Stimulated activated CD8-positive, alpha-beta memory T cell treated with anti-CD3 and anti-CD28 coated beads, Interleukin-7, amount 100 ng/mL, for 1 hour (primary cell): ENCODE results near the gene SHB.

Experiments used
- DNase-seq, 2 donors: peaks; one replicate each; pipeline ENCODE4 v3.0.0-alpha.2; 2020; ENCODE audit warnings: low read depth in 2 of 2

SHB gene

GRCh38 chr9:37988602-37989001, 80.4 kb downstream of the SHB start:
- DNase-seq = no peak

GRCh38 chr9:37988041-37988440, 81.0 kb downstream of the SHB start:
- DNase-seq = no peak

GRCh38 chr9:37987467-37987981, 81.5 kb downstream of the SHB start:
- DNase-seq = no peak

GRCh38 chr9:37986771-37987258, 82.2 kb downstream of the SHB start:
- no peak for DNase-seq

- DNase-seq = no peak
Measured at GRCh38 chr9:37986001-37986400, 83.0 kb downstream of the SHB start.

GRCh38 chr9:37984672-37985611, 84.1 kb downstream of the SHB start:
- no peak for DNase-seq

- DNase-seq = no peak
Measured at GRCh38 chr9:37984278-37984671, 84.8 kb downstream of the SHB start.

GRCh38 chr9:37983381-37984067, 85.5 kb downstream of the SHB start:
- DNase-seq = no peak

GRCh38 chr9:37979844-37980243, 89.2 kb downstream of the SHB start:
- no peak for DNase-seq

- no peak for DNase-seq
Measured at GRCh38 chr9:37978983-37979382, 90.0 kb downstream of the SHB start.

GRCh38 chr9:37978481-37978864, 90.6 kb downstream of the SHB start:
- DNase-seq = no peak

GRCh38 chr9:37977851-37978480, 91.1 kb downstream of the SHB start:
- no peak for DNase-seq

GRCh38 chr9:37976714-37977477, 92.1 kb downstream of the SHB start:
- DNase-seq = no peak

GRCh38 chr9:37975639-37976038, 93.4 kb downstream of the SHB start:
- DNase-seq = no peak

GRCh38 chr9:37974506-37975173, 94.4 kb downstream of the SHB start:
- no peak for DNase-seq

GRCh38 chr9:37972351-37972848, 96.6 kb downstream of the SHB start:
- DNase-seq = no peak

GRCh38 chr9:37971691-37972090, 97.3 kb downstream of the SHB start:
- DNase-seq = no peak

- no peak for DNase-seq
Measured at GRCh38 chr9:37971108-37971459, 97.9 kb downstream of the SHB start.

- DNase-seq = no peak
Measured at GRCh38 chr9:37970301-37971107, 98.5 kb downstream of the SHB start.
